Cardiac fibroblast (primary cell): ENCODE results near the gene BBOF1.

Experiments used
- DNase-seq, 2 donors: peaks; one replicate each; pipeline versions ENCODE4 v3.0.0 to v3.0.0-alpha.2; 2010; ENCODE audit warnings: low read depth in 2 of 2
- H3K4me3 ChIP-seq, 2 donors: replicated peaks in 1 of 2; 1 replicate in 1 of 2; 2 replicates in 1 of 2; pipeline ENCODE4 v1.5.1; 2011; ENCODE audit warnings: low read depth in 2 of 2, low read length in 2 of 2, mild to moderate bottlenecking in 2 of 2, moderate library complexity in 1 of 2
- CTCF ChIP-seq: IDR thresholded peaks from one replicate; pipeline ENCODE4 v1.5.1; 2011; ENCODE audit warnings: low read depth, mild to moderate bottlenecking, low read length, inconsistent platforms

BBOF1 gene

GRCh38 chr14:74014299-74014698 is 4.8 kb upstream of the BBOF1 start:
- no peak for TF ChIP-seq CTCF
- no peak overlapping the region for H3K4me3 ChIP-seq
- DNase-seq = peak; percentile 10 to 11

GRCh38 chr14:74015176-74015575 is 4.0 kb upstream of the BBOF1 start:
- TF ChIP-seq CTCF = no peak
- H3K4me3 ChIP-seq = no peak overlapping the region
- DNase-seq = no peak

- DNase-seq = peak in 1 of 2 donors; percentile 2
- TF ChIP-seq CTCF = no peak
- no peak overlapping the region for H3K4me3 ChIP-seq
Measured at GRCh38 chr14:74015963-74016362, 3.2 kb upstream of the BBOF1 start.

GRCh38 chr14:74018174-74018585 is 969 bp upstream of the BBOF1 start:
- no peak for TF ChIP-seq CTCF
- DNase-seq = peak in 1 of 2 donors; percentile 68
- peak overlapping the region; percentile 83 to 95 for H3K4me3 ChIP-seq

GRCh38 chr14:74019408-74020137 is 424 bp downstream of the BBOF1 start:
- DNase-seq = peak; percentile 73 to 80
- no peak for TF ChIP-seq CTCF
- H3K4me3 ChIP-seq = peak overlapping the region; percentile 72 to 95

- TF ChIP-seq CTCF = no peak
- no peak overlapping the region for H3K4me3 ChIP-seq
- no peak for DNase-seq
Measured at GRCh38 chr14:74022346-74022745, 3.2 kb downstream of the BBOF1 start.

GRCh38 chr14:74029136-74029535 is 10.0 kb downstream of the BBOF1 start:
- H3K4me3 ChIP-seq = no peak overlapping the region
- no peak for DNase-seq
- no peak for TF ChIP-seq CTCF
